ENCODE data around the gene TAMALIN.

DNA sequence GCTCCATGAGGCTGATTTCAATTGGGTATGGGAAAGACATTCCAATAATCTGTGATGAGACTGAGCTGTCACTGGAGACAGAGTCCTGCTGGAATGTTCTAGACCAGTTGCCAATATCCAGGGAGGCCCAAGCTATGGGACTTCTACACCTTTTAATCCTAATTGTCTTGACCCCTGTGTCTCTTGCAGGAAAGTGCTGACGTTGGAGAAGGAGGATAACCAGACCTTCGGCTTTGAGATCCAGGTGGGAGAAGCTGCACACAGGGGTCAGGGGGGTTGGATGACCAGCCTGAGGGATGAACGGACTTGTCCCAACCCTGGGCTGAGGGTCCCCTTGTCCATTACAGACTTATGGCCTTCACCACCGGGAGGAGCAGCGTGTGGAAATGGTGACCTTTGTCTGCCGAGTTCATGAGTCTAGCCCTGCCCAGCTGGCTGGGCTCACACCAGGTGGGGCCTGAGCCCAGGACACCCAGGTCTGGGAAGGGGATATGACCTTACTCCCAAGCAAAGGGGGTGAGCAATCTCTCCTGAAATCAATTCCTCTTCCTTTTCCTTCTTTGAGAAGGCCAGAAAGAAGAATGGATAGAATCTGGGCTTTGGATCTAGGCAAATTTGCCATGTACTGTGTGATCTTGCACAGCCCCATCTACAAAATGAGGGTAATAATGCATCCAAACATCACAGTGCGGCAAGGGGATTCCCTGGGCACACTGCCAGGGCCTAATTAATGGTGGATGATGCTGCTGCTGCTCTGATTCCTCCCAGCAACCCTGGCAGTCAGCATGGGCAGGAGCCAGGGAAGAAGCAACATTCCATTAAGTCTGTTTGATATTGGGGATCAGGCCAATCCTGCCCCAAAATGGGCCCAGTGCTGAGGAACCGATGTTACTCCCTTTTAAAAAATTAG lies 4.2 kb downstream of the TAMALIN start:
- TF ChIP-seq CTCF (IDR thresholded peaks at IDR 0.05 in 8 of 11, conservative IDR thresholded peaks at IDR 0.05 in 3 of 11) (no peak), POLR2AphosphoS5 (IDR thresholded peaks at IDR 0.05) (no peak), POLR2A (IDR thresholded peaks at IDR 0.05) (no peak)

Measured in spleen (tissue), 7 donors.